Vagina (tissue), 2 donors: ENCODE data around the gene PIK3CB. TPM values are rescaled to one million over a fixed set of nuclear protein-coding genes. Genes with fewer than 3 reads are reported as not detected.
A peak's percentile ranks its signal among the peaks of the same experiment; 100 is the strongest.

Experiments used
- DNase-seq, 2 donors: peaks; one replicate each; pipeline ENCODE4 v3.0.0-alpha.2; 2017; ENCODE audit errors: extremely low spot score in 2 of 2
- H3K27ac ChIP-seq: fragments of 200-600 bp; sonication (generic); one replicate; pipeline ENCODE4 v1.5.1; 2019
- H3K27me3 ChIP-seq: fragments of 200-600 bp; sonication (generic); one replicate; pipeline ENCODE4 v1.5.1; 2019
- H3K36me3 ChIP-seq, 2 donors: fragments of 200-600 bp; sonication (generic); one replicate each; pipeline ENCODE4 v1.5.1; 2017 to 2019
- H3K4me1 ChIP-seq: fragments of 200-600 bp; sonication (generic); one replicate; pipeline ENCODE4 v1.5.1; 2019
- H3K4me3 ChIP-seq, 2 donors: fragments of 200-600 bp; sonication (generic); 1 replicate in 1 of 2; 2 replicates in 1 of 2; pipeline ENCODE4 v1.5.1; 2016 to 2019
- H3K9me3 ChIP-seq: fragments of 200-600 bp; sonication (generic); one replicate; pipeline ENCODE4 v1.5.1; 2019
- POLR2A ChIP-seq, 2 donors: fragments of 450-650 bp; IDR thresholded peaks; one replicate each; pipeline ENCODE4 v1.6.1; 2017; ENCODE audit warnings: antibody characterized with exemption in 2 of 2, mild to moderate bottlenecking in 2 of 2, moderate library complexity in 2 of 2
- POLR2AphosphoS5 ChIP-seq, 2 donors: sonication (generic); formaldehyde crosslinking; IDR thresholded peaks; one replicate each; pipeline ENCODE4 v1.9.0; 2017; ENCODE audit warnings: antibody characterized with exemption in 2 of 2, mild to moderate bottlenecking in 2 of 2, low read depth in 1 of 2; ENCODE audit not compliant: insufficient read depth in 1 of 2
- intact Hi-C: fragments of 100-400 bp; cut with DNase I; formaldehyde crosslinking; loops from one replicate; pipeline ENCODE4 v1.15.1; 2023
- total RNA-seq: library from RNA; depleted of rRNA; stranded (reverse); fragments of >200 nt; gene quantifications from one replicate; pipeline ENCODE4 v1.2.3, GENCODE V29; 2016
- TF ChIP-seq, protein P1 (sequence below), 3 experiments: fragments of 450-650 bp in 2 of 3; fragments of 200-600 bp in 1 of 3; sonication (generic) in 1 of 3; IDR thresholded peaks; one replicate each; pipeline ENCODE4 v1.5.1; 2017 to 2019; ENCODE audit warnings: antibody characterized with exemption in 3 of 3, mild to moderate bottlenecking in 2 of 3, moderate library complexity in 2 of 3

The PIK3CB gene
- total RNA-seq, 1 donor from 2014 or later, result 31.9 TPM

DNA sequence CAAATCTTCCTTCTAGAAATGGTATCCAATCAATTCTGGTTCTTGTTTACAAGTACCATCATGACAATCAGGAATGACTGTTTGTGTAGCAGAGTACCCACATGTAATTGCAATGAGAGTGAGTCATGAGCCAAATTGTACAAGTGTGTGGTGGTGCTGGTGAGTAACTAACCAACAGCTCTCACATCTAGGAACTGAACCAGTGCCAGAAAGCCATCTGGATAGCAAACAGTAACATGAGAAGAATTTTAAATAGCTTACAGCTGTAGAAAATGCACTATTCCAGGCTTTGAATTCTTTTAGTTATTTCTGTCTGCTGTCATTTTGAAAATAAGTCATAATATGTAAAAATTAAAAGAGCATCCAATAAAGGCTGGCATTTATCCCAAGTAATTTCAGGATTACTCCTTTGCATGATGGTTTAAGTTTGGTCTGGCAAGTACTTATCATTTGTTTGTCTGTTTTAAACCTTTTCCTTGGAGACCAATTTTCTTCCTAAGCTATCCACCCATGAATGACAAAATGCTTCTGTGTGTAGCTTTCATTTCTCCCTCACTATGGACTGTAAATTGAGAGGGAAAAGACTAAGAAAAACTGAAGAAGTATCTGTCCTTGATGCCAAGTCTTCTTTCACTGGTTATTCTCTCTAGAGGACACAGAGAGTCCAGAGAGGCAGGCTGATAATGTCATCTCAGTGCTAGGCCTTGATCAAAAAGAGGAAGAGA, 60.0 kb downstream of the PIK3CB start:
- DNase-seq, result peak in 1 of 2 donors; percentile 58
- Histone ChIP-seq H3K27ac (peak overlapping the region; percentile 17), H3K36me3 (no peaks in the 10 kb centered on the region), H3K9me3 (no peaks in the 10 kb centered on the region), H3K4me3 (no peak overlapping the region), H3K4me1 (peaks cover 22% of the 10 kb centered on the region), H3K27me3 (no peaks in the 10 kb centered on the region)
- TF ChIP-seq POLR2A (IDR thresholded peaks at IDR 0.05) (no peak), POLR2AphosphoS5 (IDR thresholded peaks at IDR 0.05; ENCODE audit: insufficient read depth in 1 of 2, low read depth in 1 of 2) (peak in 1 of 2 donors; percentile 63)
- intact Hi-C loops, result no loop called here

DNA sequence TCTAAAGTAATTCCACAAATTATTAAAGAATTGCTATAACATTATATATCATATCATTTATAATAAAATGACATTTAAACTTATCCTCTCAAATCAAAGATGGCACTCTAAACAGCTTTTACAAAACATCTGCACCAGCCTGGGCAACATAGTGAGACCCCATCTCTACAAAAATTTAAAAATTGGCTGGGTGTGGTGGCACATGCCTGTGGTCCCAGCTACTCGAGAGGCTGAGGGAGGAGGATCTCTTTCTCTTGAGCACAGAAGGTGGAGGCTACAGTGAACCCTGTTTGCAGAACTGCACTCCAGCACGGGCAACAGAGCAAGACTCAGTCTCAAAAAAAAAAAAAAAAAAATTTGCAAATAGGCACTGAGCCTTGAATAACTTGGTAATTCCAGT, 63.1 kb downstream of the PIK3CB start:
- Histone ChIP-seq H3K4me1 (peaks cover 22% of the 10 kb centered on the region), H3K36me3 (peaks cover 0 to 8% of the 10 kb centered on the region in 2 donors), H3K27me3 (no peaks in the 10 kb centered on the region), H3K9me3 (no peaks in the 10 kb centered on the region), H3K4me3 (no peak overlapping the region), H3K27ac (no peak overlapping the region)
- peak in 1 of 2 donors; percentile 27 for DNase-seq
- TF ChIP-seq POLR2A (IDR thresholded peaks at IDR 0.05) (no peak), POLR2AphosphoS5 (IDR thresholded peaks at IDR 0.05; ENCODE audit: insufficient read depth in 1 of 2, low read depth in 1 of 2) (no peak)
- TF ChIP-seq, protein P1, sequence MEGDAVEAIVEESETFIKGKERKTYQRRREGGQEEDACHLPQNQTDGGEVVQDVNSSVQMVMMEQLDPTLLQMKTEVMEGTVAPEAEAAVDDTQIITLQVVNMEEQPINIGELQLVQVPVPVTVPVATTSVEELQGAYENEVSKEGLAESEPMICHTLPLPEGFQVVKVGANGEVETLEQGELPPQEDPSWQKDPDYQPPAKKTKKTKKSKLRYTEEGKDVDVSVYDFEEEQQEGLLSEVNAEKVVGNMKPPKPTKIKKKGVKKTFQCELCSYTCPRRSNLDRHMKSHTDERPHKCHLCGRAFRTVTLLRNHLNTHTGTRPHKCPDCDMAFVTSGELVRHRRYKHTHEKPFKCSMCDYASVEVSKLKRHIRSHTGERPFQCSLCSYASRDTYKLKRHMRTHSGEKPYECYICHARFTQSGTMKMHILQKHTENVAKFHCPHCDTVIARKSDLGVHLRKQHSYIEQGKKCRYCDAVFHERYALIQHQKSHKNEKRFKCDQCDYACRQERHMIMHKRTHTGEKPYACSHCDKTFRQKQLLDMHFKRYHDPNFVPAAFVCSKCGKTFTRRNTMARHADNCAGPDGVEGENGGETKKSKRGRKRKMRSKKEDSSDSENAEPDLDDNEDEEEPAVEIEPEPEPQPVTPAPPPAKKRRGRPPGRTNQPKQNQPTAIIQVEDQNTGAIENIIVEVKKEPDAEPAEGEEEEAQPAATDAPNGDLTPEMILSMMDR (IDR thresholded peaks at IDR 0.05), result no peak
- intact Hi-C loops, result no loop called here

DNA sequence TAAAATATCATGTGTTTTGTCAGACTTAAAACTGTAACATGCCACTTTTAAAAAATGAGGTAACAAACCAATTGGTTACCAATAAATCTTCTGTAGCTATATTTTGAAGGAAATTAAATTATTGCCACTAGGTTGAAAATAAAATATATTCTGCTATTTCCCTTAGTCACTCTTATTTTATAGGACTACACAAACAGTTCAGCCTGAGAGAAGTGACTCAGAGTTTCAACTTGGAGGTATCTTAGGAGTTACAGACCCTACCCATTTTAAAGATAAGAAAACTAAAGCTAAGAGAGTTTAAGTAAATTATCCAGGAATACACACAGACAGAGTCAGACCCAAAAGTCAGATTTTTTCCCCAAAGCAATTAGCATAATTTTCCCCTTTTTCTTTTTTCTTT, 65.1 kb downstream of the PIK3CB start:
- H3K27me3 ChIP-seq, result no peaks in the 10 kb centered on the region
- DNase-seq, result no peak
- peaks cover 7% of the 10 kb centered on the region for H3K4me1 ChIP-seq
- no peaks in the 10 kb centered on the region for H3K9me3 ChIP-seq
- intact Hi-C loops, result no loop called here
- no peak overlapping the region for H3K4me3 ChIP-seq
- H3K27ac ChIP-seq, result no peak overlapping the region
- no peak for TF ChIP-seq POLR2A (IDR thresholded peaks at IDR 0.05)
- TF ChIP-seq, protein P1 (IDR thresholded peaks at IDR 0.05), result no peak
- TF ChIP-seq POLR2AphosphoS5 (IDR thresholded peaks at IDR 0.05; ENCODE audit: insufficient read depth in 1 of 2, low read depth in 1 of 2), result no peak
- H3K36me3 ChIP-seq, result peaks cover 0 to 8% of the 10 kb centered on the region in 2 donors

DNA sequence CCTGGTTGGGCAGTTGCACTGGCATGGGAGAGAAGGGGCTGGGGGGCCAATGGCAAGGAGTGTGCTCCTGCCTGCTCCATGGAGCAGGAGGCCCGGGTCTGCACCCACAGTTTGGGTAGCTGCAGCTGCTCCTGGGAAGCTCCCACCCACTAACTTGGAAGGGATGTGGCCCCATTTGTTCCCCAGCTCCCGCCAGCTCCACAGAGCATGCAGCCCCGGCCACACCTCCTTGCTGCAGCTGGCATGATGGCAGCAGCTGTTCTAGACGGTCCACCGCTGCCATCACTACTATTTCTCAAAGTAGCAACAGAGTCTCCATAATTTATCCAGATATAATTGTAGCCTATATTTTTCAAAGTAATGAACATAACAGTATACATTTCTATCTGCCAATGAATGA, 65.8 kb downstream of the PIK3CB start:
- Histone ChIP-seq H3K27ac (no peak overlapping the region), H3K9me3 (no peaks in the 10 kb centered on the region), H3K36me3 (peaks cover 0 to 8% of the 10 kb centered on the region in 2 donors), H3K27me3 (no peaks in the 10 kb centered on the region), H3K4me3 (no peak overlapping the region), H3K4me1 (peaks cover under 1% of the 10 kb centered on the region)
- intact Hi-C loops, result no loop called here
- DNase-seq, result no peak
- TF ChIP-seq POLR2A (IDR thresholded peaks at IDR 0.05), result no peak
- no peak for TF ChIP-seq POLR2AphosphoS5 (IDR thresholded peaks at IDR 0.05; ENCODE audit: insufficient read depth in 1 of 2, low read depth in 1 of 2)
- TF ChIP-seq, protein P1 (IDR thresholded peaks at IDR 0.05), result no peak

DNA sequence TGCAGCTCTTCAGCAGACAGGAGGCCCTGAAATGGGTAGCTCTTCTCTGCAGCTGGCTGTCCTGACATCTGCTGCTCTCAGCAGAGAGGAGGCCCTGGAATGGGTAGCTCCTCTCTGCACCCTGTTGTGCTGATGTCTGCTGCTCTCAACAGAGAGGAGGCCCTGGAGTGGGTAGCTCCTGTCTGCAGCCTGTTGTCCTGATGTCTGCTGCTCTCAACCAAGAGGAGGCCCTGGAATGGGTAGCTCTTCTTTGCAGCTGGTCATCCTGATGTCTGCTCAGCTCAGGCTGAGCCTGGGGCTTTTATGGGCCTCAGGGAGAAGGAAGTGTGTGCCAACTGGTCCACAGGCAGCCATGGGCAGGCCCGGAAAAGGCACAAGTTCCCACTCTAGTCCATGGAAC, 66.6 kb downstream of the PIK3CB start:
- H3K36me3 ChIP-seq, result peaks cover 0 to 8% of the 10 kb centered on the region in 2 donors
- H3K4me1 ChIP-seq, result no peaks in the 10 kb centered on the region
- no peak overlapping the region for H3K27ac ChIP-seq
- no peaks in the 10 kb centered on the region for H3K27me3 ChIP-seq
- H3K4me3 ChIP-seq, result no peak overlapping the region
- peak in 1 of 2 donors; percentile 78 for DNase-seq
- H3K9me3 ChIP-seq, result no peaks in the 10 kb centered on the region
- intact Hi-C loops, result no loop called here
- TF ChIP-seq, protein P1 (IDR thresholded peaks at IDR 0.05), result no peak
- TF ChIP-seq POLR2A (IDR thresholded peaks at IDR 0.05), result no peak
- TF ChIP-seq POLR2AphosphoS5 (IDR thresholded peaks at IDR 0.05; ENCODE audit: insufficient read depth in 1 of 2, low read depth in 1 of 2), result no peak
